ENCODE measurements around the gene C1orf174. TPM values are rescaled to one million over a fixed set of nuclear protein-coding genes. Genes with fewer than 3 reads are reported as not detected.

Gene C1orf174
- total RNA-seq, 1 donor from 2014 or later: 22.1 TPM

DNA sequence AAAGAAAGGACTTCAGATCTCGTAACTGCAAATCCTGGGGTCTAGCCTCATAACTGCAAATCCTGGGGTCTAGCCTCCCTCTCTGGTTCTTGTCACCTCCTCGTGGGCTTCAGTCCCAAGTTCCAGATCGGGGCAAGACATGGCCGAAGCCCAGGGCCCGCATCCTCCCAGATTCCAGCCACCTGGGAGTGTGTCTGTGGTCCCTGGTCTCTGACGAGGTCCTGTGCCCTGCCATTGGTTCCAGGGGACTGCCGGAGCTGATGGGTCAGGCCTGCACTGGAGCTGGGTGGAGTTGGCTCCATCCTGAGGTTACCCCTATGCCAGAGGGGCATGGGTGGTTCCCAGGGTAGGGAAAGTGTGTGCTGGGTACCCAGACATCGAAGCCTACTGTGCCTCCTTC, 17.7 kb upstream of the C1orf174 start:
- TF ChIP-seq, protein P1, sequence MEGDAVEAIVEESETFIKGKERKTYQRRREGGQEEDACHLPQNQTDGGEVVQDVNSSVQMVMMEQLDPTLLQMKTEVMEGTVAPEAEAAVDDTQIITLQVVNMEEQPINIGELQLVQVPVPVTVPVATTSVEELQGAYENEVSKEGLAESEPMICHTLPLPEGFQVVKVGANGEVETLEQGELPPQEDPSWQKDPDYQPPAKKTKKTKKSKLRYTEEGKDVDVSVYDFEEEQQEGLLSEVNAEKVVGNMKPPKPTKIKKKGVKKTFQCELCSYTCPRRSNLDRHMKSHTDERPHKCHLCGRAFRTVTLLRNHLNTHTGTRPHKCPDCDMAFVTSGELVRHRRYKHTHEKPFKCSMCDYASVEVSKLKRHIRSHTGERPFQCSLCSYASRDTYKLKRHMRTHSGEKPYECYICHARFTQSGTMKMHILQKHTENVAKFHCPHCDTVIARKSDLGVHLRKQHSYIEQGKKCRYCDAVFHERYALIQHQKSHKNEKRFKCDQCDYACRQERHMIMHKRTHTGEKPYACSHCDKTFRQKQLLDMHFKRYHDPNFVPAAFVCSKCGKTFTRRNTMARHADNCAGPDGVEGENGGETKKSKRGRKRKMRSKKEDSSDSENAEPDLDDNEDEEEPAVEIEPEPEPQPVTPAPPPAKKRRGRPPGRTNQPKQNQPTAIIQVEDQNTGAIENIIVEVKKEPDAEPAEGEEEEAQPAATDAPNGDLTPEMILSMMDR (IDR thresholded peaks at IDR 0.05): no peak
- no peak for DNase-seq (ENCODE audit: extremely low spot score, unreplicated experiment)
- Mint-ChIP-seq H3K9me3 (ENCODE audit: unreplicated experiment) (no peaks in the 10 kb centered on the region), H3K4me3 (ENCODE audit: unreplicated experiment) (no peak overlapping the region), H3K36me3 (ENCODE audit: unreplicated experiment) (no peaks in the 10 kb centered on the region), H3K4me1 (ENCODE audit: unreplicated experiment) (no peaks in the 10 kb centered on the region), H3K27me3 (ENCODE audit: unreplicated experiment) (no peaks in the 10 kb centered on the region), H3K27ac (ENCODE audit: unreplicated experiment) (no peak overlapping the region)

DNA sequence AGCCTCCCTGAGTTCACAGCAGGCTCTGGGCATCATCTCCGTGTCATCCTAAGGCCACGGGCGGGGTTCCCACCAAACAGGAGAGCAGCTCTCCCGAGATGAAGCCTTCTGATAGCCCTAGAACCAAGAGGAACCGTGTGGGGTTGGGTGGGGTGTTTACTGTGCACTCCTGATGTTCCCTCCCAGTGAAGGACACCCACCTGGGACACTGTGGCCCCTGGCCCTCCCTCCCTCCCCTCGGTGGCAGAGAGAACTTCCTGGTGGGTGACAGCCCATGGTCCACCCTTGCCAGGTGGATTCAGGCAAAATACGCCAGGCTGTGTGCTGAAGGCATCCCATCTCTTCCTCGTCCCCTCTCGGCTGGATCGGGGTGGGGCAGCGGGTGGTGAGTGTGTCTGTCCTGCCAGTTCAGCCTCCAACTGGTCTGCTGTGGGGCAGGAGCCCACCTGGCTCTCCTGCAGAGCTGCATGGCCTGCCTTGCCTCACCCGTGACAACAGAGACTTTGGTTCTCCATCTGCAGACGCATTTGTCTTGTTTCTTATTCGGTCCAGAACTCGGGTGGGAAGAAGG, 15.6 kb upstream of the C1orf174 start:
- no peak overlapping the region for H3K4me3 Mint-ChIP-seq (ENCODE audit: unreplicated experiment)
- H3K9me3 Mint-ChIP-seq (ENCODE audit: unreplicated experiment): no peaks in the 10 kb centered on the region
- H3K27ac Mint-ChIP-seq (ENCODE audit: unreplicated experiment): no peak overlapping the region
- TF ChIP-seq, protein P1 (IDR thresholded peaks at IDR 0.05): no peak
- H3K27me3 Mint-ChIP-seq (ENCODE audit: unreplicated experiment): peaks cover 3% of the 10 kb centered on the region
- H3K36me3 Mint-ChIP-seq (ENCODE audit: unreplicated experiment): no peaks in the 10 kb centered on the region
- no peak for DNase-seq (ENCODE audit: extremely low spot score, unreplicated experiment)
- peaks cover 2% of the 10 kb centered on the region for H3K4me1 Mint-ChIP-seq (ENCODE audit: unreplicated experiment)

DNA sequence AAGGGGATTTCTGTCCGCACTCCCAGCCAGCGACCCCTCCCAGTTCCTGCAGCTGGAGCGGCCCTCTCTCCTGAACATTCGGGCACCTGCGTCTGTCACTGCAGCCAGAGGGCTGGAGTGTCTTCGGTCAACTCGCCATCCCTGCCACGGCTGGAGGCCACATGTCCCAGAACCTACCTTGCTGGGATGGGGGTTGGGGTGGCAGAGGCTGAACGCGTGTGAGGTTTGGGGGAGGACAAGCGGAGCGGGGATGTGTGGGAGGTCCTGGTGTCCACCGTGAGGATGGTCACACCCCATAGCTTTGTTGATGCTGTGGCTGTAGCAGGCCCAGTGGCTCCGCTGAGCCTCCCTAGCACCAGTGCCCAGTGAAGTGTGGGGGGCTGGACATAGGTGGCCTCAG, 14.8 kb upstream of the C1orf174 start:
- TF ChIP-seq, protein P1 (IDR thresholded peaks at IDR 0.05): no peak
- Mint-ChIP-seq H3K9me3 (ENCODE audit: unreplicated experiment) (no peaks in the 10 kb centered on the region), H3K36me3 (ENCODE audit: unreplicated experiment) (no peaks in the 10 kb centered on the region), H3K27me3 (ENCODE audit: unreplicated experiment) (peaks cover 3% of the 10 kb centered on the region), H3K4me3 (ENCODE audit: unreplicated experiment) (no peak overlapping the region), H3K27ac (ENCODE audit: unreplicated experiment) (no peak overlapping the region), H3K4me1 (ENCODE audit: unreplicated experiment) (peaks cover 2% of the 10 kb centered on the region)
- DNase-seq (ENCODE audit: extremely low spot score, unreplicated experiment): no peak

DNA sequence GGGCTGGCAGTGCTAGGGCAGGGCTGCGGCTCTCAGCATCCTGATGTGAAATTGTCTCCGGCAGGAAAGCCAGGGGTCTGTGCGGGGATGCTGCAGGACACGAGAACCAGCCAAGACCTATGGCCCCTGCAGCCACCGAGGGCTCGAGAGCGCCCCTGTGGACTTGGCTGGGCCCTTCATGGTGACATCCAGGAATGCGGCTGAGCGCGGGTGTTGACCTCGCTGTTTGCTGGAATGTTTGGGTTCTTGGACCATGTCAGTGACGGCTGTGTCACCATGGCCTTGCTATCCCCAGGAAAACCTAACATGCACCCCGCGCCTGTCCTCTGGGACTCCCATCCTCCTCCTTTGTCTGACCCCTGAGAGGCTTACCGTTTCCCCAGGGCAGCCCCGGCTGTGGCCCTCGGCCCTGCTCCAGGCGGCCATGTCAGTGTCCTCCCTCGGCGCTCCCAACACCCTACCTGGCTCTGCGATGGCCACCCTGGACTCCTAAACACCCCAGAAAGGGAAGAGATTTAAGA, 14.3 kb upstream of the C1orf174 start:
- Mint-ChIP-seq H3K4me3 (ENCODE audit: unreplicated experiment) (no peak overlapping the region), H3K4me1 (ENCODE audit: unreplicated experiment) (peaks cover 2% of the 10 kb centered on the region), H3K9me3 (ENCODE audit: unreplicated experiment) (no peaks in the 10 kb centered on the region), H3K36me3 (ENCODE audit: unreplicated experiment) (no peaks in the 10 kb centered on the region), H3K27ac (ENCODE audit: unreplicated experiment) (no peak overlapping the region), H3K27me3 (ENCODE audit: unreplicated experiment) (peaks cover 3% of the 10 kb centered on the region)
- DNase-seq (ENCODE audit: extremely low spot score, unreplicated experiment): no peak
- TF ChIP-seq, protein P1 (IDR thresholded peaks at IDR 0.05): no peak

DNA sequence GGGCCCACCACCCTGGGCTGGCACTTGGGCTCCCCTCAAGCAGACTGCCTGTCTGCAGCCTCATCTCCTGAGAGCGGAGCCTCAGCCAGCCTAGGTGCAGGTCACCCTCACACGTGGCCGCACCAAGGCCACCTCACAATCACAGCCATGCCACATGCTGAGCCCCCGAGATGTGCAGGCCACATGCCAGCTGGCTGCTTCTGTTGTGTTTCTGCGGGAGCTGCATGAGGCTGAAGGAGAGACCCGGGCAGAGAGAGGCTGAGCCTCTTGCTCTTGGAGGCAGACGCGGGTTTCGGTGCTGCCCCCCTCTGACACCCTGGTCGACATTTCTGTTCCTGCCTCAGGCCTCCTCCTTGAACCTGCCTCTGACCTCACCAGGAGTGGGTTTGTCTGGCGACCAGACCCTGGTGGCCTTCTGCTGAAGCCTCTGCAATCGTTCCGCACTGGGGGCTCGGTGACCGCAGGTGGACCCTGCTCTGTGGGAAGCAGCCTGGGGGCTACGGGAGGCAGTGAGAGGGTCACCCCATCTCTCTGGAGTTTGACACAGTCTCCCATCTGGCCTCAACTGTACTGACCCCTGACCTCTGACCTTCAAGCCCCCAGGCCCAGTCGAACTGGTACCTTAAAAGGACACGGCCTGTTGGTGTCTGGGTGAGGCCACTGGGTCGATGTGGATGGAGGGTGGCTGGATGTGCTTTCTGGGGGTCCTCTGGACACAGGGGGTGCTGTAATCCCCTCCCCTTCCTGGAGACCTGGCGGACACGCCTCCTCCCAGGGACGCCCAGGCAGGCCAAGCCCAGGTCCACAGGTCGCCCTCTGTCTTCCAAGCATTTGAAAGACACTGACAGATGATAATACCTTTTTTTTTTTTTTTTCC, 13.0 kb upstream of the C1orf174 start:
- H3K36me3 Mint-ChIP-seq (ENCODE audit: unreplicated experiment): no peaks in the 10 kb centered on the region
- no peaks in the 10 kb centered on the region for H3K9me3 Mint-ChIP-seq (ENCODE audit: unreplicated experiment)
- peaks cover 3% of the 10 kb centered on the region for H3K27me3 Mint-ChIP-seq (ENCODE audit: unreplicated experiment)
- peaks cover 2% of the 10 kb centered on the region for H3K4me1 Mint-ChIP-seq (ENCODE audit: unreplicated experiment)
- H3K4me3 Mint-ChIP-seq (ENCODE audit: unreplicated experiment): no peak overlapping the region
- TF ChIP-seq, protein P1 (IDR thresholded peaks at IDR 0.05): no peak
- no peak overlapping the region for H3K27ac Mint-ChIP-seq (ENCODE audit: unreplicated experiment)
- DNase-seq (ENCODE audit: extremely low spot score, unreplicated experiment): no peak
